HG03097 (cell line): ENCODE data around the gene MDK.

Source experiments
- ATAC-seq: cut with Tn5 transposase; IDR thresholded peaks from one replicate; pipeline ENCODE4 v1.9.1; 2021; ENCODE audit not compliant: unreplicated experiment, low FRiP score

Gene MDK

DNA sequence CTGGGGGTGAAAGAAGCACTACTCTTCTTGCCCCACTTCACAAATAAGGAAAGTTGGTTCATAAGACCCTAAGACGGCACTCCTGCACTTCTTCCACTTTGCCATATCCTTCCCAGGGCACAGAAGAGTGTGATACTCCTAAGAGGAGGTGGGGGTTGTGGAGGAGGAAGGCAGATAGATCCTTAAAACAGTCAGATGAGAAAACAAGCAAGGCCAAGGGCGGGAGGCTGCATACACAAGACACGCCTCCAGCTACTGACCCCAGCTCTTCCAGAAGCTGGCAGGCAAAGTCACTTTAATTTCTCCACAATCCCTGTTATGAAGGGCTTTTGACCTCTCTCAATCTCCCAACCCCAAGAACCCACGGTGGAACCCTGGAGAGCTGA is 11.8 kb downstream of the MDK start:
- no peak for ATAC-seq

DNA sequence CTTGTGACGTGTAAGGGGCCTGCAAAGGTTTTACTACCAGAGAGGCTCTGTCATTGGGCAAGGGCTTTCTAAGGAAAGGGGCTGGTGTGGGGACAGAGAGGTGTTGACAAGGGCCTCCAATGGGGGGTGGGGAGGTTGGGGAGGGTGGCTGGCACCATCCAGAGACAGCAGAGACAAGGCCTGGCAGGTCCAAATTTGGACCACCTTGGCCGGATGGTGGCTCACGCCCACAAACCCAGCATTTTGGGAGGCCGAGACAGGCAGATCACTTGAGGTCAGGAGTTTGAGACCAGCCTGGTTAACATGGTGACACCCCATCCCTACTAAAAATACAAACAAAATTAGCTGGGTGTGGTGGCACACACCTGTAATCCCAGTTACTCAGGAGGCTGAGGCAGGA is 12.3 kb downstream of the MDK start:
- no peak for ATAC-seq

DNA sequence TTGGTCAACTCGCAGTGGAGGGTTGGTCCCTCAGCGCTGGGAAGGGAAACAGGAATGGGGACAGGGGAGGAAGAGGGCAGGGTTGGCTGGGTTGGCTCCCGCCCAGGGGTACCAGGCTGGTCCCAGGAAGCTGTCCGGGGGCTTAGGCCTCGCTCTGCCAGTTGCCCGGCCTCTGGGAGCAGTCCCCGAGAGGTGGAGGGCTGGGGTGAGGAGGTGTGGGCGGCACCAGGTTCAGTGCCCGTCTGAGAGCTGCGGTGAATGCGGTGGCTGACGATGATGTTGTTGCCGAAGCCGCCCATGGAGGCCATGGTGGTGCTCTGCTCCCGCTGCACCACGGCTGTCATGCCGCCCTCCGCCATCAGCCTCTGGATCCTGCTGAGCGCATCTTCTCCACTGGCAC is 16.1 kb downstream of the MDK start:
- no peak for ATAC-seq

DNA sequence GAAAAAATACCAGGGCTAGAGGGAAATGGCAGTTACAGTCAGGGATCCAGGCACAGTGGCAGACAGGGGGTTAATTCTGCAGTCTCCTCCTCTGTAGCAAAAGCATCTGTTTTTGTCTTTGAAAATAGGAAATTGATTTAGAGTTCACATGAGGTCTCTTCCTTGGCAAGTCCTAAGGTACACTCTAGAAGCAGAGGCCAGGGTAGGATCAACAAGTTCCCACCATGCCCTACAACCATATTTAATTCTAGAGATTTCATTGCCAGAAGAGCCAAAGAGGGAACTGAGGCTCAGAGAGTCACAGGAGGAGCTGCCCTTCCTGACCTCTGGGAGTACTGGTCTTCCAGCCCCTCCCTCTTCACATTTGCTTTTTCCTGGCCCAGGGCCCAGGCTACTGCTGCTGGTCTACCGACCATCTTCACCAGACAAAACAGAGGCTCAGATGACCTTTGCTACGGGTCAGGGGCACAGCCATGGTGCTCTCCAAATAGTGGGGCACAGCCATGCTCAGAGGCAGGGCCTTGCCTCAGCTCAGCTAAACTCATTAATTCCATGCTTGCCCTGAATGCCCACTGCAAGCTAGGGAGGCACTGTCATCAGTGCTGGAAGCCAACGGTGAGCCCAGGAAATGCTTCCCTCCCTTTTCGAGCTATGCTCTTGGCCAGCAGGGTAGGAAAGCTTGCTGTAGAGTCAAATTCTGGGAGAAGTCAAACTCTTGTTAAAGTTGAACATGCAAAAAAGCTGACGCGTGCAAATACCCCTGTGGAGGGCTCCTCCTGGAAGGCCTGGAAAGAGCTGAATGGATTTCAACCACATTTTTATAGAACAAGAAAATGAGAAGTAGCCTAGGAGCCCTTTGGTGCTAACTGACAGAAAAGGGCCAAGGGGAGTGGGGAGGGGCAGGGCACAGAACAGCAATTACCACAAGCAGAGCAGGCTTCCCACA is 21.8 kb downstream of the MDK start:
- ATAC-seq, result no peak

DNA sequence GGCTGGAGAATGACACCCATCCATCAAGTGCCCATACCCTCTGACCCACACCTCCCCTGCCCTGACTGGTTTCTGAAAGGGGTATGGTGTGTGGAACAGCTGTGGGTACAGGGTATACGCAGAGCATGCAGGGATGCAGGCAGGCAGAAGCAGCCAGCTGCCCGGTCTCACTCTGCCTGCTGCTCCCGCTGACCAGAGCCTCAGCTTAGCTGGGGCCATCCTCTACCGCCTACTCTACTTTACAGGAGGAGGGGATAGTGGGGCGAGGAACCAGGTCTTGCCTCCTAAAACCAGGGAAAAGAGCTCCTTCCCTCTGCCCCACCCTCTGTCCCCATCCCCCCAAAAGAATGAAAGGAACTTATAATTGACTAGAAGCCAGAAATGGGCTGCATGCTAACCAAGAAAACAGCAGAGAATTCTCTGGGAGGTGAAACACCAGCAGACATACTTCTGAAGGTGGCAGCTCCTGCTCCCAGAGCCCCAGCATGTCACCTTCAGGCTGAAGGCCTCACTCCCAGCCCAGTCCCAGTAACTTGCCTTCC is 23.1 kb downstream of the MDK start:
- no peak for ATAC-seq

DNA sequence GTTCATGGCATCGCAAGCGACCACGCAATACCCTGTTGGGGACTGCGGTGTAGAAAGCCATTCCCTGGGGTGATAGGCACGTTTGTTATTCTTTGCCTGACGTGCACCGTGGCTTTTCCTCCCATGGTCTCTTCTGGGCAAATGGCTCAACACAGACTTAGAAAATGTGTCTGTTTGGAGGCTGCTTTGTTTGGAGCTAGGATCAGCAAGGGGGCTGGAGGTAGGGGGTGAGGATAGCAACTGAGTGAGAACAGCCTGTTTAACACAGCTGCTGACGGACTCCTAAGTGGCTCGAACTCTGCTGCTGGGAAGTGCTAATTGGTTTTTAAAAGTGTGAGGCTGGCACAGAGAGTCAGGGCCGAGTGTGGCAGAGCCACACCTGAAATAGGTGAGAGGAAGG is 26.2 kb downstream of the MDK start:
- ATAC-seq, result no peak

DNA sequence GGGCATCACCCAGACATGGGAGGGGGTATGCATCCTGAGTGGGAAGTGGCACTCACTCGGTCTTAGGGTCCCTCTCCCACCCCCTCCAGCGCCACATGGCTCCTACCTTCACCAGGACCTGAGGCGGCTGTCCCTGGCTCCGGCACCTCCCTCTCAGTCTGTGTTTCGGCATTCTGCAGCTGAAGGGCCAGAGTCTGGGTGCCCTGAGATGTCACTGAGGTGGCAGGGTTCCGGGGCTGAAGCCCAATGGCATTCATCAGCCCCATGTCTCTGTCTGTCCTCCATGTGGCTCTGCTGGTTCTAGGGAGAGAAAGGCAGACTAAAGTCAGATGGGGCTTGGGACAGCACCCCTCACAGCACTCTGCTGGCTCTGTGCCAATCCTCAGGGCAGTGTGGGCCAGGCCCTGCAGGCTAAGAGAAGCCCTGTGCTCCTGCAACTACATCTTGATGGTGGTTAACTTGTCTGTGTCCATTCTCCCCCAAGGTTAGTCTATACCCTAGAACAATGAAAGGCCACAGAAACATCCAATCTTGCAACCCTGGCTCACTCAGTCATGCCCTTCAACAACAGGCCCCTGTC is 27.0 kb downstream of the MDK start:
- no peak for ATAC-seq

DNA sequence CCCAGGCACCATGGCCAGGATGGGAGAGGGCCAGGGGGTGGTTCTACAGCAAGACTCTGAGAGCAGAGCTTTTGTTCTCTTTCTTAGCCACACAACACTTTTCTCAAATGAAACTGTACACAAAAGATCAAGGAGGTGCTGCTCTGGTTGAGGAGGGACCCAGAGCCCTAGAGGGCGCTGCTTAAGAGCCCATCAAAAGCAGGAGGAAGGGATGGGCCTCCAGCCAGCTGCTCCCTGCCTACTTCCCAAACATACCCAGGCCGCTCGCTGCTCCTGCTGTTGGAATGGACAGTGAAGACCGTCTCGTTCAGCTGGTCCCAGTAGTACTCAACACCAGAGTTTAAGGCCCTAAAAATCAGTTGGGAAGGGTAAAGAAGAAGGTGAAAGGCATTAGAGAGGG is 28.6 kb downstream of the MDK start:
- no peak for ATAC-seq

DNA sequence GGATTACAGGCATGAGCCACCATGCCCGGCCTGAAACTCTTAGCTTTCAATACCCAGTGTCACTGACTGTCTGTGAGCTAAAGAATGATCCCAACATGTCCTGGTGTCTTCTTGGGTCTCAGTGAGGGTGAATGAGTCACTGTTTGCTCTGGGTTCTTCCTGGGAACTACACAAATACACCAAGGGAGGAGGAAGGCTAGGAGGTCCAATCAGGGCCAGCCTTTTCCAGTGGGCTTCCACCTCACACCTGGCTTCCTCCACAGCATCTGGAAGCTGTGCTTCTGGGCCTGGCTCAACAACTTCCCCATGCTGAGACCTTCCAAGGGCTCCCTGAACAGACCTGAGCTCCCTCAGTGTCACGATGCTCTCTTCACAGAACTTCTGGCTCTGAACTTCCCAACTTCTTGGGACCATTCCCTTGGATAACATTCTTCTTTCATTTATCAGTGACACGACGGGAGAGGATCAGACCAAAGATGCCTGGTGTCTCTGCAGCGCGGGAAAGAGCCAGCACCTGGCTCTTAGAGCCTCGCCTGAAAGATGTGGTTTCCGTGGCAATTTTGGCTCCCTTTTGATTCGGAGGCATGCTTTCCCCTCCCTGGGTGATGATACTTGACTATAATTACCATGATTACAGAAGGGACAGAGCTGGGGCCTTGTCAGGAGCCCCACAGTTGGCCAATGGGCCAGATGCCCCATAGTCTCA is 32.4 kb downstream of the MDK start:
- no peak for ATAC-seq

DNA sequence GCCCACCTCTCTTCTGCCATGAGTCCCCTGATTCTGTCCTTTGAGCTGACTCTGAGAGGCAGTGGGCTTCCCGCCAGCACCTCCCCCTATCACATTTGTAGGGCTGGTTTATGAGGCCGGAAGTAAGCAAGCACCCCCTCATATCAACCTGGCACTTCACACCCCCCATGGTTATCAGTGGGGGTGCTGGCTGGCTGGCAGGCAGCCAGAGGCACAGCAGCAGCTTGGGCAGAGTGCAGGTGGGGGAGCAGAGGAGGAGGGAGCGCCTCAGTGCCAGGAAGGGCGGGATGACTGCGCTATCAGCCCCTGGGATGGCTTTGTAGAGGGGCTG is 33.0 kb downstream of the MDK start:
- no peak for ATAC-seq

DNA sequence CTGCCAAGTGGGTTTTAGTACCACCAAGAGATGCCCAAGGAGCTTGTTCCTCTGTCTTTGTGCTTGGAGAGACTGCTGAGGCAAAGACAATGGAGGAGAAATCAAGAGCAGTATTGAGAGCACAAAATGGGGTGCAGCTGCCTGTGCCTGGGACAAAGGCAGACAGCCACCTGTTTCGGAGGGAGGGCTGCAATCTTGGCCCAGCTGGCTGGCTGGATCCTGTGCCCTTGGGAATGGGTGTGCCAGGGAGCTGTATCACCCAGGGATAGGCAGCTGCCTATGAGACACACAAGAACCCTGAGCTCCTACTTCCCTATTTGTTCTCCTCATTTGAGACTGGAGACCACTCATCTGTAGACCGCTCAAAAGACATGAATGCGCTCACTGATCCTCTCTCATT is 33.4 kb downstream of the MDK start:
- ATAC-seq, result no peak

DNA sequence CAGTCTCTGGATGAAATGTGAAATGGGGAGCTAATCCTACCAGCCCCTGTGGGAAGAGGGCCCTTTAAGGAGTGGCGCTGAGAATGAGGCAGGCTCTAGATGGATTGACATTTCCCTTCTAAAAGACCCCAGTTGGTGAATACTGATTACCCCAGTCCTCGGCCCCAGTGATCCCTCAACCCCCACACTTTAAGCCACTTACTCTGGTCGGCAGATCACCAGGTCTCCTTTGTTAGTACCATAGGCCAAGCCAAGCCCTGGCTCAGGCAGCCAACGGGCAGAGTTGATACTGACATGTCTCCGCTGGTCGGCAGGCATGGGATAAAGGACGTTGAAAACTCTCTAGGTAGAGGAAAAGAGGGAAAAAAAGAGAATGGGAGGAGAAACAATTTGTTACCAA is 36.2 kb downstream of the MDK start:
- ATAC-seq, result no peak

DNA sequence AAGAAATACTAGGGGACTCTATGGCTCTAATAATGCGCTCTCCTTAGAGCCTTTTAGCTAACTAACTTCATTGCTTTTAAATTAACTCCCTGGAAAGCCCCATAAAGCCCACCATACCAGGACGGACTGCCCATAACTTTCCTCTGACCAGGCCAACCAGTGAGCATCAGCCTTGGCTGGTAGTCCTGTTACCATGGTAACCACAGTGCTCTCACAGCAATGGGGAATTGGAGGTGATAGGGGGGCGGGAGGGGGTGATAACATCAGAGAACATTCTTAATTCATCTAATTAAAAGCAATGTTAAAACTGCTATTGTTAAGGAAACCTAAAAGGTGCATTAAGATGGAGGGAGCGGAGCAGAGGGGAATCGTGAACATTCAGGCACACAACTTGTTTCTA is 37.3 kb downstream of the MDK start:
- ATAC-seq, result no peak

DNA sequence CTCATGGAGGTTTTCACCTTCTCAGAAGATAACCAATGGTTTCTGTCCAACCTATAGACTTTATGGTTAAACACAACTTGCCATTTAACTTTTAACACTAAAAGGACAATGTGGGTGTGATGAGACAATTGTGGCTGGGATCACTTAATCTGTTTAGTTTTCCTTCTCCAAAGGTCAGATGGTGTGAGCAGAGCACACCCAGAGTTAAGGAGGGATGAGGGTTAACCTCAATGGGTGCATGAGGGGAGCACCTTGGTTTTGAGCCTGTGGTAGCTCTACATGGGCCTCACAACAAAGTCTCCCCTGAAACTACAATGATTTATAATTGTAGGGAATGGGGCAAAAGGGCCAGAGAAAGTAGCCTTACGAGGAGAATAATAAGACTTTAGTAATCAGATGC is 39.0 kb downstream of the MDK start:
- no peak for ATAC-seq

DNA sequence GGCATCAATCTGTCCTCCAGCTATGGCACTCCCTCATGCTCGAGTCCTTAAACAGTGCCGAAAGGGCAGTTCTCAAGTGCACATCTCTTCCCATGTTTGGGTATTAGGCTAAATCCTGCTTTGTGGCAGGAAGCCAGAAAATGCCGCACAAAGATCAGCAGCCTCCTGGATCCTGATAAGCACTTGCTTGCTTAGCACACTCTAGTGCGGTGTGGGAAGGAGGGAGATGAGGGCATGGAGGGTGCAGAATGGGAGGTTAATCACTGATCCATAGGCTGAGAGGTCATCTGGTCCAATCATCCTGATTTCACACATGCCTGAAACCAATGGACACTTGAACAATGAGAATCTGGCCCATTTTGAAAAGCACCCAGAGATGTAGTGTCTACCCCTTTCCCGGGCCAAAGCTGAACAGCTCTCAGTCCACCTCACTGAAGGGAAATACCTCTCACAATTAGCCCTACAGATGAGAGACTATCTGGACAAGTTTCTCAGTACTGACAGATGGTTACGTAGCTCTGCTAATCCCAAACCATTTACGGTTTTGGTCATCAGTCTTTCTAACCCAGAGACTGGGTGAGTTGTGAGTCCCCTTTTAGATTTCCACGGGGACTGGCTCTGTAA is 39.9 kb downstream of the MDK start:
- no peak for ATAC-seq

DNA sequence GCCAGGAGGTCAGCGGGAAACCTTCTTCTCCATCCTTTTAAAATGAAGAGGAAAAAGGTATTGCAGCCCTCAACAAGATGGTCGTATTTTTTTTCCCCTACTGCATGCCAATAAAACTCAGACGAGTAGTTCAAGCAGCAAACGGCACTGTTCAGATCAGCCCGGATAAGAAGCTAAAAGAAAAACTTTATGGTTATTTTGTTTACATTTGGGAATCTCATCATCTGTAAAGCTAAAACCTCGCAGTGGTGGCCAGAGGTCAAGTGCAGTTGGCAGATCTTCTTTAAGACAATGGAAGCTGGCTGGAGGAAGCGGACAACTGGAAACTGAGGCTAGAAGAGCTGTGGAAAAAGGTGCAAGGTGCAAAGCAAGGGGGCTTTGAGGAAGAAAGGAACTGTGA is 41.1 kb downstream of the MDK start:
- no peak for ATAC-seq

DNA sequence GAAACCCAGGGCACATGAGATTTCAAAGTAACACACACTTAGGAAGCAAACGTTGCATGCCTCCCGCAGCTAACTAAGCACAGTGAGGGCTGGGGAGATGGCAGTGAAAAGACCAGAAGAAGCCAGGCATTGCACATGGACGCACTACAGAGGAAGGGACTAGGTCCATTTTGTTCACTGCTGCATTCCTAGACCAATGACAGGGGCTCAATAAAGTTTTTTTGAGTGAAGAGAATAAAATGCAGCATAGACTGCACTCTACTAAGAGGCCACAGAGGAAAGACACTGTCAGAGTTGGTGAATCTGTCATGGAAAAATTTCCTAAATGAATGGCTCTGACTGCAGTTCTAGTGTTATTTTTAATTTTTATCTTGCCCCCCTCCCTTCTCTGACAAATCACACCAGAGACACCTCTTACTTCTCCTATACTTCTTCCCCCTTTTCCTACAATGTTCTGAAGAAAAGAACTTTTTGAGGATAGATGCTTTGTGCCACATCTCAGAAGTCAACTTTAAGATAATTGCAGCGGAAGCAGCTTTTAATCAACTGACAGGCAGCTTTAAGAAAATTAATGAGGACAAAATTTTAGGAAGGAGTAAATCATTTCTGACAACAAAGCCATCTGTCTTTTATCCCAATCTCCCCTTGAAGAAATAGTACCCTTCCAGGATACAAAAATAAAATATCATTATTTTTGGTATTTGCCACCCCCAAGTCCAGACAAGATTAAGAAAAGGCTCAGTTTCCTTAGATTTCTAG is 44.9 kb downstream of the MDK start:
- ATAC-seq, result no peak

DNA sequence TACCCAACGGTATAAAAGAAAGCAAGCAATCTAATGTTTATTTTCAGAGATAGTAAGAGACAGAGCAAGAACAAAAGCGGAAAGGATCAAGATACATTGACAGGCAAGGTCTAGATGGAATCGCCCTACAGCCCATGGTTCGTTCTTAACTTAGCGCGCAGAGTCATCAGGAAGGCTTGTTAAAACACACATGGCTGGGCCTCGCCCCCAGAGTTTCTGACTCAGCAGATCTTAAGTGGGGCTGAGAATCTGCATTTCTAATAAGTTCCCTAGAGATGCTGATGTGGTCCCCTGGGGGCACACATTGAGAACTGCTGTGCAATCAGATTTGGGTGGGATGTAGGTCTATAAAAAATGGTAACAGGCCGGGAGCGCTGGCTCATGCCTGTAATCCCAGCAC is 45.9 kb downstream of the MDK start:
- ATAC-seq, result no peak

DNA sequence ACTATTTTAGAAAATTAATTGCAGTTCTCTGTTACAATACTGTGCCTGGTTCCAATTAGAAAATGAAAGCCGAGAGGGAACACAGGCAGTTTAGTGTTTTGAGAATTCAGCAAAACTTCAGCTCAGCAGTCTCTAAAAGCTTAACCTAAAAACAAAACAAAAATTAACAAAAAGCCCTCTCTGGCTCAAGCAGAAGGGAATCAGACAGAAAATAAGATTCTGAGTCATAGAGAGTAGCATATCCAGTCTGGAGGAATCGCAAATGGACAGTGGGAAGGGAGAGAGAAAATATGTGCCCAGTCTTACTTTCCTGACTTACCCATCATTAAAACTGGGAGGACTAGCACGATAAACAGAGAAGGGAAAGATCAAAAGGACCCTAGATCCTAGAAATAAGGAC is 48.2 kb downstream of the MDK start:
- no peak for ATAC-seq

DNA sequence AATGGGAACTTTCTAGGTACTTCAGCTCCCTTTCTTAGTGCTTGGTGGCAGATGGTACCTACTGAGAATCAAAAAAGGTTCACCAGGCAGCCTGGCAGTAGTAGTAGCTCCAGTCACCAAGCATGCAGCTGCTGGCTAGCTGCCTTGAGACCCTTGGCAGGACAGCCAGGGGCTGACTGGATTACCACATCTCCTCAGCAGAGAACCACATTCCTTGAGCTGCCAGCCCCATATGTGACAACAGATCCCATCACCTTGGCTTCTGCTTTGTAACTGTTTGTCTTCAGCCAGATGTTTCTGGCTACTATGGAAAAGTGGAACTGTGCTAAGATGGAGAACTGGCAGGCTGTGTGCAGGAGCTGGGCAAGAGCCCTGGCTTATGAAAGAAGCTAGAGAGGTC is 49.7 kb downstream of the MDK start:
- ATAC-seq, result no peak
